ACC112 (cell line): ENCODE results near the gene DENND1A.

Experiments
- H2AFZ ChIP-seq: fragments of 200-600 bp; sonication (generic); one replicate; pipeline ENCODE4 v1.6.0; 2017; ENCODE audit warnings: antibody characterized with exemption, low read length; ENCODE audit not compliant: unreplicated experiment
- H3K27ac ChIP-seq: fragments of 200-600 bp; sonication (generic); 2 replicates; pipeline ENCODE4 v1.5.1; 2014; ENCODE audit warnings: low read depth, mild to moderate bottlenecking, antibody characterized with exemption, low read length, moderate library complexity
- H3K27me3 ChIP-seq: fragments of 200-600 bp; sonication (generic); 2 replicates; pipeline ENCODE4 v1.6.1; 2014; ENCODE audit warnings: mild to moderate bottlenecking, antibody characterized with exemption, low read length, moderate library complexity, mixed read lengths; ENCODE audit not compliant: insufficient read depth
- H3K36me3 ChIP-seq: fragments of 200-600 bp; sonication (generic); 2 replicates; pipeline ENCODE4 v1.6.1; 2016; ENCODE audit warnings: mild to moderate bottlenecking, antibody characterized with exemption, low read length, moderate library complexity, mixed read lengths; ENCODE audit not compliant: insufficient read depth
- H3K4me1 ChIP-seq: fragments of 200-600 bp; sonication (generic); one replicate; pipeline ENCODE4 v1.6.1; 2016; ENCODE audit warnings: low read length, mixed read lengths; ENCODE audit not compliant: insufficient read depth, unreplicated experiment, control insufficient read depth
- H3K4me3 ChIP-seq: fragments of 200-600 bp; sonication (generic); 2 replicates; pipeline ENCODE4 v1.5.1; 2014; ENCODE audit warnings: mild to moderate bottlenecking, low read depth, low read length
- H3K79me2 ChIP-seq: fragments of 200-600 bp; sonication (generic); one replicate; pipeline ENCODE4 v1.6.0; 2016; ENCODE audit warnings: low read length; ENCODE audit not compliant: control insufficient read depth, unreplicated experiment, insufficient read depth

The DENND1A gene

GRCh38 chr9:123421186-123421585 lies 508.7 kb downstream of the DENND1A start:
- Histone ChIP-seq H3K36me3 (no peaks in the 10 kb centered on the region), H2AFZ (no peak overlapping the region), H3K27me3 (no peaks in the 10 kb centered on the region), H3K4me1 (no peaks in the 10 kb centered on the region), H3K27ac (no peak overlapping the region), H3K79me2 (no peaks in the 10 kb centered on the region), H3K4me3 (no peak overlapping the region)

- H3K4me1 ChIP-seq = no peaks in the 10 kb centered on the region
- H3K27me3 ChIP-seq = no peaks in the 10 kb centered on the region
- no peak overlapping the region for H3K4me3 ChIP-seq
- no peak overlapping the region for H3K27ac ChIP-seq
- no peaks in the 10 kb centered on the region for H3K79me2 ChIP-seq
- H2AFZ ChIP-seq = no peak overlapping the region
- no peaks in the 10 kb centered on the region for H3K36me3 ChIP-seq
These were observed 509.3 kb downstream of the DENND1A start for GRCh38 chr9:123420592-123421111.

GRCh38 chr9:123419721-123420591 lies 510.0 kb downstream of the DENND1A start:
- H3K4me3 ChIP-seq = no peak overlapping the region
- no peaks in the 10 kb centered on the region for H3K4me1 ChIP-seq
- no peak overlapping the region for H3K27ac ChIP-seq
- H3K36me3 ChIP-seq = no peaks in the 10 kb centered on the region
- no peaks in the 10 kb centered on the region for H3K79me2 ChIP-seq
- no peak overlapping the region for H2AFZ ChIP-seq
- H3K27me3 ChIP-seq = no peaks in the 10 kb centered on the region

GRCh38 chr9:123419091-123419490 lies 510.8 kb downstream of the DENND1A start:
- H3K4me1 ChIP-seq = no peaks in the 10 kb centered on the region
- H3K4me3 ChIP-seq = no peak overlapping the region
- H3K36me3 ChIP-seq = no peaks in the 10 kb centered on the region
- no peaks in the 10 kb centered on the region for H3K27me3 ChIP-seq
- no peak overlapping the region for H3K27ac ChIP-seq
- H2AFZ ChIP-seq = no peak overlapping the region
- H3K79me2 ChIP-seq = no peaks in the 10 kb centered on the region

- H2AFZ ChIP-seq = no peak overlapping the region
- no peaks in the 10 kb centered on the region for H3K4me1 ChIP-seq
- H3K4me3 ChIP-seq = no peak overlapping the region
- H3K27me3 ChIP-seq = no peaks in the 10 kb centered on the region
- H3K79me2 ChIP-seq = no peaks in the 10 kb centered on the region
- H3K36me3 ChIP-seq = no peaks in the 10 kb centered on the region
- H3K27ac ChIP-seq = no peak overlapping the region
These were observed 511.4 kb downstream of the DENND1A start for GRCh38 chr9:123418506-123418905.

- no peak overlapping the region for H3K27ac ChIP-seq
- no peak overlapping the region for H3K4me3 ChIP-seq
- H2AFZ ChIP-seq = no peak overlapping the region
- no peaks in the 10 kb centered on the region for H3K27me3 ChIP-seq
- H3K4me1 ChIP-seq = no peaks in the 10 kb centered on the region
- no peaks in the 10 kb centered on the region for H3K36me3 ChIP-seq
- H3K79me2 ChIP-seq = no peaks in the 10 kb centered on the region
These were observed 511.9 kb downstream of the DENND1A start for GRCh38 chr9:123418052-123418430.

- H2AFZ ChIP-seq = no peak overlapping the region
- no peak overlapping the region for H3K27ac ChIP-seq
- H3K4me1 ChIP-seq = no peaks in the 10 kb centered on the region
- H3K36me3 ChIP-seq = no peaks in the 10 kb centered on the region
- H3K27me3 ChIP-seq = no peaks in the 10 kb centered on the region
- no peak overlapping the region for H3K4me3 ChIP-seq
- H3K79me2 ChIP-seq = no peaks in the 10 kb centered on the region
These were observed 512.5 kb downstream of the DENND1A start for GRCh38 chr9:123417289-123418051.

- Histone ChIP-seq H2AFZ (no peak overlapping the region), H3K4me3 (no peak overlapping the region), H3K36me3 (no peaks in the 10 kb centered on the region), H3K27me3 (no peaks in the 10 kb centered on the region), H3K27ac (no peak overlapping the region), H3K4me1 (no peaks in the 10 kb centered on the region), H3K79me2 (no peaks in the 10 kb centered on the region)
These were observed 513.8 kb downstream of the DENND1A start for GRCh38 chr9:123416176-123416575.

- no peak overlapping the region for H3K27ac ChIP-seq
- no peaks in the 10 kb centered on the region for H3K36me3 ChIP-seq
- no peaks in the 10 kb centered on the region for H3K4me1 ChIP-seq
- H3K27me3 ChIP-seq = no peaks in the 10 kb centered on the region
- H3K4me3 ChIP-seq = no peak overlapping the region
- H3K79me2 ChIP-seq = no peaks in the 10 kb centered on the region
- H2AFZ ChIP-seq = no peak overlapping the region
These were observed 514.7 kb downstream of the DENND1A start for GRCh38 chr9:123414936-123415930.

- no peaks in the 10 kb centered on the region for H3K79me2 ChIP-seq
- no peak overlapping the region for H3K4me3 ChIP-seq
- H3K4me1 ChIP-seq = no peaks in the 10 kb centered on the region
- no peak overlapping the region for H2AFZ ChIP-seq
- no peaks in the 10 kb centered on the region for H3K27me3 ChIP-seq
- H3K27ac ChIP-seq = no peak overlapping the region
- H3K36me3 ChIP-seq = no peaks in the 10 kb centered on the region
These were observed 515.7 kb downstream of the DENND1A start for GRCh38 chr9:123414204-123414603.
